ENCODE measurements around the gene UBASH3B.

GRCh38 chr11:122645847-122646246 is 9.7 kb upstream of the UBASH3B start:
- TF ChIP-seq CTCF (IDR thresholded peaks at IDR 0.05) (no peak), POLR2A (IDR thresholded peaks at IDR 0.05) (no peak), EP300 (IDR thresholded peaks at IDR 0.05) (no peak)
